Mucosa of gallbladder (tissue), 1 donor: ENCODE data around the gene DNAL1. TPM values are rescaled to one million over a fixed set of nuclear protein-coding genes. Genes with fewer than 3 reads are reported as not detected.

Source experiments
- DNase-seq: peaks from one replicate; pipeline ENCODE4 v3.0.0-alpha.2; 2020; ENCODE audit warnings: low spot score
- total RNA-seq: library from RNA; stranded (reverse); gene quantifications from one replicate; pipeline ENCODE4 v1.2.1, GENCODE V29; 2021
- donor health status: DM: no; HTN: no; CAD: no.

Gene DNAL1
- total RNA-seq, 1 donor from 2014 or later: 14.3 TPM

DNA sequence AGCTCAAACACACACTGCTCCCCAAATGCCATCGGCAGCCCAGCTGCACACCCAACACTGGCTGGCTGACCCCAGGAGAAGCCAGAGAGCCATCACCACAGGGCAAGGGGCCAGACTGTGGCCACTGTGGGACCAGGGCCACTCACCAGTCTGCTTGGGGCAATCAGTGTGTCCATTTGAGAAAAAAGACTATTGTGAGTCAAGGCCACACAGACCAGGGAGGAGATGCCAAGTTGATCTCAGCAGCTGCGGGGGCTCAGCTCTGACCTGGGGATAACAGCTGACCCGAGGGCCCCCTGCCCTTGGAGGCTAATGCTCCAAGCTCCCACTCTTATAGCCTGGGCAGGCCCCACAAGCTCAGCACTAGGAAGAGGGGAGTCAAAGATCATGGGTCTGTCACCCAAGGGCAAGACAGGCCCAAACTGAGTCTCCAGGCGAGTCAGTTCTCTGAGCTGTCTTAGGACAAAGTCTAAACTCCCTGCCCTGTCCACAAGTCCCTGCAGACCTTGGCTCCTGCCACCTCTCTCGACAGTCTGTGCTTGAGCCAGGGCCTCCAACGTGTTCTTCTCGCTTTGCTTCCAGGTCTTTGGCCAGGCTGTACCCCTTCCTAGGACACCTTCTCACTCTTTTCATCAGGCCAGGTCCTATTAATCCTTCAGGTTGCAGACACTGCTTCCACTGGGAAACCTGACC is 99.5 kb downstream of the DNAL1 start:
- DNase-seq: no peak

DNA sequence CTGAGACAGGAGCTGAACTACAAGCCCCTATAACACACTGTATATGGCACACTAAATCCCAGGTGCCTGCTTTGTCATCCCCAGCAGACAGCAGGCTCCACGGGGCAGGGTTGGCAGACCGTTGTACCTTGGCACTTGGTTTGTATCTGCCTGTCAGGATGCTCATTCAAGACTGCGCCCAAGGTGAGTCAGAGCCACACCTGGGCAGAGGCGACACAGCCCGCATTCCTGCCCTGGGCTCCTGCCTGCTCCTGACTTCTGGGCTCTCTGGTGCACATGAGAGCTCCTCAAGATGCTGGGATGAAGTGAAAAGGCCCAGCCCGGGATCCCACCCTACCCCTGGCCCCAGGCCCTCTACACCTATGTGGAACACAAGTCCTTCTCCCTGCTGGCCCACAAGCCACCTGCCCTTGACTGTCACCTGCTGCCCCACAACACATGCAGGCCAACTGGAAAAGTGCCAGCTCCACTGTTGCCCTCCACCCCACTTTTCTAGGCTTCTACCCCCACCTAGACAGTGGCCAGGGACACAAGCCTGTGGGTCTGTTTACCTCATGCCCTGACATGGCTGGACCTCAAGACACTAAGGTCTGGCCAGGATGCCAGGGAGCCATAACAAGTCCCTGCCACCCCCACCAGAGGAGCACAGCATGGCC is 100.2 kb downstream of the DNAL1 start:
- DNase-seq: peak; percentile 84

DNA sequence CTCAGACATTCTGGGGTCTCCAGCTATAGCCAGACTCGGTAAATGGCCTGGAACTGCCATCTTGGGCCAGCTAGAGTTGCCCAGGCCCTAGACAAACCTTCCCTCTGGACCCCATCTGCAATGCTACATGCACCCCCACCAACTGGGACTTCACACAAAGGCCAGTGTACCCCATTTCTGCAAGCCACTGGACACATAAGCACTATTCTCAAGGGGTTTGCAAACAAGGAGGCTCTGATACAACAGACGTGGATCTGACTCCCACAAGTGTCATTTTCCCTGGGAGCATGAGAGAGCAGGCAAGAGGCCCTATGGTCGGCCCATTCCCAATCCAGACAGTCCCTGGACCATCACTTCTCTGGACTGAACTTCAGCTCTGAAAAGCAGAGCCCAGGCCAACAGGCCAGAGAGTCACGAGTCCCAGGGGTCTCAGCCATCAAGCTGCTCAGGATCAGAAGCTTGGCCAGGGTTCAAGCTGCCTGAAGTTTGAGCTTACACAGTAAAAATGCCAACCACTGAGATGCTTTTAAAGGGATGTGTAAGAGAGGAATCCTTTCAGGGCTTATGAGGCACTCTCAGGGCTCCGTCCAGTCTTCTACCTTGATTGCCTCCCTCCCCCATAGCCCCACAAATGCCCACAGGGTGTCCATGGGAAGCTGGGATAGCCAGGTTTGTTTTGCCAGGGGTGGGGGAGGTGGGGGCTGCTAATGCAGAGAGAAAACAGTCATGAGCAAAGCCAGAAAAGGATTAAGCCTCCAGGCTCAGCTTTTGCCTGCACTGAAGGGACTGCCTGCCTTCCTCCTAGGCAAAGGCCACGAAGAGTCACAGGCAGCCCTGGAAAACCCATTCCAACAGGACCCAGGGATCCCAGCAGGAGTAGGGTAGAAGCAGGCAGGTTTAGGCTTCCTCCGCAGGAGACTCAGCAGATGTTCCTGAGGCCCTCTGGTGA is 101.1 kb downstream of the DNAL1 start:
- no peak for DNase-seq

DNA sequence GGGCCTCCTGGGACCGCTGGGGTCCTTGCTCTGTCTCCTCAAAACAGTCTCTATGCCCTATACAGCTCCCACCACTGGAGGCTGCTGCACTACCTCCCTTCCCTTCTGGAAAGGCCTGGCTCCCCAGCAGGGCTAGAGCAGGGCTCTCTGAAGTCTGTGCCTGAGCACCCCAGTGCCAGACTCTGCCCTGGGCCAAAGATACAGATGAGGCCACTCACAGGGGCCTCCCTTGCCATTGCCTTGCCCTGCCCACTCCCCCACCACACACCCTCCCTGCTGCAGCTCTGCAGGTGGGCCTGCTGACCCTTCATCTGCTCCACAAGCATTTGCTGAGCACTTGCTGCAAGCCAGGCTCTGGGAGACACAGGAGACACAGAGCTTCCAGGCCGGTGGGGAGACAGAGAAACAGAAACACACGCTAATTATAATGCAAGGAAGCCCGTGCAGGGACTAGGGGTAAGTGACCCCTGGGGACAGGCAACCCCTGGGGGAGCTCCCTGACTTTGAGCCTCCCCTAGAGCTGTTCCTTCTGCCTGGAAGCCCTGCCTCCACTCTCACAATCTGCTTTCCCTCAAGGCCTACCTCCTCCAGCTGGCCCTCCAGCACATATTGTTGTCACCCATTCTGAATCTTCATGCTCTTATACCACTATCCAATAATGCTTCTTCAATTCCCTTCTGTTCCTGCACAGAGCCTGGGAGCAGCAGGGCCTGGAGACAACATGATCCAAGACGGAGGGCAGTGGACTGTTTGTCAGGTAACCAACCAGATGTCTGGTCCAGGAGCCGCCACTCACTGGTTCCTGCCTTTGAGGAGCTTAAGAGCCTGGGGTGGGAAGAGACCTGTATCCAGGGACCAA is 102.0 kb downstream of the DNAL1 start:
- no peak for DNase-seq

DNA sequence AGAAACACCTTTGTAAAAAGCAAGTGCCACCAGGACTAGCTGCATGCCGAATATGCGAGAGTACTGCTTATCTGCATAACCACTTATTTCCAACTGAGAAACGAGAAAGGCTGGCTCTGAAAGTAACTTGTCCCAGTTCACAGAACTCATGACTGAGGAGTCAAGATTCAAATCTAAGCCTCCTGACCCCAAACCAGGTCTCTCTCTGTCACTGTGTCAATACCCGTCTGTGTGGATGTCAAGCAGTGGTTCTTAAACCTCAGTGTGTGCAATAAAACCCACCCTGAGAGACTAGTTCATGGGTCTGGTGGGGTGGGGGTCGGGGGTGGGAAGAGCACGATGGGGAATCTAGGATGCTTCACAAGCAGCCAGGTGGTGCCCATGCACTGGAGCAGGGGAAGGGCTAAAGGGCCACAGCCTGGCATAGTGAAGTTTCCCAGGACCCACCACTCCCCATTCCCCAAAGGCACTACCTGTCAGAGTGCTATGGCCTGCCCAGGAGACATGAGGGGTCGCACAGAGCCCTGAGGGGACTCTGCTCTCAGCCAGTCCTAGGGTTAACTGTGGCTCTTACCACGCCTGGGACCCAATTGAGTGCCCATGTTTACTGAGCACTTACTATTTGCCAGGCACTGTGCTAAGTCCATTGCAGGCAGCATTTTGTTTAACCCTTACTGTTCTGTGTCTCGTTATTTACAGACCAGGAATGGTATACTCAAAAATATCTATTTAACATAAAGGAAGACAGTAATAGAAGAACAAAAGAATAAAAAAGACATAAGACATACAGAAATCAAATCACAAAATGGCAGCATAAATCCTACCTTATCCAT is 102.8 kb downstream of the DNAL1 start:
- no peak for DNase-seq

DNA sequence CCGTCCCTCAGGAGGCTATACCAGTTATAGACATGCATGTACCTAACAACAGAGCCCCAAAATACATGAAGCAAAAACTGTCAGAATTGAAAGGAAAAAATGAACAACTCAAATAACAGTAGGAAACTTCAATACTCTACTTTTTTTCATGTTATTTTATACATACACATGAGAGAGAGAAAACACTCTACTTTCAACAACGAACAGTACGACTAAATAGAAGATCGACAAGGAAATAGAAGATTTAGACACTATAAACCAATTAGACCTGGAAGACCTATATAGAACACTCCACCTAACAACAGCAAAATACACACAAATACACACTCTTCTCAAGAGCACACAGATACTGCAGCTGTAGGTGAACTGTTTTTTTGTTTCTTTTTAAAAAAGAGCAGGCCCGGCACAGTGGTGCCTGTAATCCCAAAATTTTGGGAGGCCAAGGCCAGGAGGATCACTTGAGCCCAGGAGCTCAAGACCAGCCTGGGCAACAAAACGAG is 104.1 kb downstream of the DNAL1 start:
- no peak for DNase-seq

DNA sequence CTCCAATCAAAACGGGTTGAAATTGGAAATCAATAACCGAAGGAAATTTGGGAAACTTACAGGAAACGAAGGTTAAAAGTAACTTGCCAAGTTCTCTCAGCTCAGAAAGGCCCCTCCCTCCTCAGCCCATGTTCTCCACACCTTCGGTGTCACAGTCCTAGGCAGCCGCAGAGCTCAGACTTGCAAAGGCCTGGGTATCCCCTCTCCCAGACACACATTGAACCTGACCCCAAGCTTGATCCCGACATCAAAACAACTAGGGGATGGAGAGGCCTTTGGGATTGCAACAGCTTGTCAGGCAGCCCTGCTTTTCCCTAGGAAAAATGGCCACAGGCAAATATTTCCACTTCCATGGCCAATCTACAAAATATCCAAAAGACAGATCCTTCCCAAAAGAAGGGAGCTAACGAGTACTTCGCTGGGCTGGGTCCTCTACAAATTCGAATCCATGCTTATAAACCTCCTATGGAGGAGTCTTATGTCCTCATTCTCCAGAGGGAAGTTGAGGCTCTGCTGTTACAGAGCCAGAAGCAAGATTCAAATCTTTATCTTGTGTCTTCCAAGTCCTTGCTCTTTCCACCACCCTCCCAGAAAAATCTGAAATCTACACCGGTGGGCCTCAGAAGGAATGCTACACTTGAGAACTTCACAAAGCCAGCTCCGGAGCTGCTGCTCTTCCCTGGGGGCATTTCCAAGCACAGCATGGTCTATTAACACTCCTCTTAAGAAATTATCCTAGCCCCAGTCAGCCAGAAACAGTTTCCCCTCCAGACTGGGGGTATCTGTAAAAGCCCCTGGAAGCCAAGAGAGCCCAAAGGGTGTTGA is 105.1 kb downstream of the DNAL1 start:
- no peak for DNase-seq

DNA sequence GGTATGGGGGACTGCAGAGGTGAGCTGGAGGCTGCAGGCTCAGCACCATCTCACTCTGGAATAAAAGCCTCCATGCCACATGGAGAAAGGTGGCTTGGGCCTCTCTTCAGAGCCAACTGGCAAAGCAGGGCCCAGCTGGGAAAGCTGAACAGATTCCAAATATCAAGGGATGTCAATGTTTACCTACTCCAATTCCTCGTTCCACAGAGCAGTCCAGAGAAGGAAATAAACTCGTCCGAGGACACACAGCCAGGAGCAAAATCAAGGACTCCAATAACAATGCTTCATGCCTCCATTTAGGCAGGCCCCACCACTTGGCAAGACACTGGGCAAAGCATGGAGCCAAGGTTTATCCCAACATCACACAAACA is 105.7 kb downstream of the DNAL1 start:
- DNase-seq: no peak

DNA sequence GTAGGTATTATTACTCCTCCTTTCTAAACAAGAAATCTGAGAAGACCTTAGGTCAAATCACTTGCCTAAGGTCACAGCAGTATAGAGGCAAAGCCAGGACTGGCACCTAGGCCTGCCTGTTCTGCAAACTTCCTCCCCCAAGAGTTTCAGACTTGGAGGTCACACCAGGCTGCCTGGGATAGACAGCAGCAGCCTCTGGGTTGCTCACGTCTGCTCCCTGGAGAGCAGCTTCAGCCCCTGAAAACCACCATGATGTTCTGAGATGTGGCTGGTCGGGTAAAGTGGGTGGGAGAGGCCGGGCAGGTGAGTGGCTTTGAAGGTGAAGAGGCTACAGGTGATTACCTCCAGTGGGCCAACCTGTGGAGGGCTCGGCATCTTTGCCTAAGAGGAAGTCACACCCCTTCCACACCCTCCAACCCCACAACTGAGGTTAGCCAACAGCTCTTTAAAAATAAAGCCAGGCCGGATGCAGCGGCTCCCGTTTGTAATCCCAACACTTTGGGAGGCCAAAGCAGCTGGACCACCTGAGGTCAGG is 106.4 kb downstream of the DNAL1 start:
- DNase-seq: no peak

DNA sequence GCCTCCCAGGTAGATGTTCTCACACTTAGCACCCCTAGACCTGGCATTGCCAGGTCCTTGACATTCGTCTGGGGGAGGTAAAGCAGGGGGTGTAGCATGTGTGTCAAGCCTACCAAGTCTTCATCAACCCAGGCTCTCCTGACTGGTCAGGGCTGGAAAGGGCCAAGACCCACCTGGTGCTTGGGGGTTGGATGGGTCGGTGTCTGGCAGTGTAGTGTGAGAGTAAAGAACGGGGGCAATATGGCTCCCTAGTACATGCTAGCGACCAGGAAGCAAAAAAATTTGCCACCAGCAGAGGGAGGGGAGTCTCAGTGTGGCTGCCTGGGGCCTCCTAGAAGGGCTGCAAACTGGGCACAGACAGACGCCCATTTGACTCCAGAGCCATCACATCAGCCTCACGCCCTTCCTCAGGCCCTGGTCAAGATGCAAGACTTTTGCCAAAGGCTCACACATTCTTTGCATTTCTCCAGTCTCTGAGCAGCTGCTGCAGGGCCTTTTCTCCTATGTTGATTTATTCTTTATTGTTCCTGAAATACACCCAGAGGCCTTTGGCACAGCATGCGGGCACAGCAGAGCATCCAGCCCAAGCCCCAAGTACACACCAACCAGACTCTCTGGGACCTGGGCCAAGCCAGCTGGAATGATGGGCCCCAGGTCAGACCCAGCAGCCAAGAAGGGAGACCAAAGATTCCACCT is 107.7 kb downstream of the DNAL1 start:
- DNase-seq: peak; percentile 81

Other genes with a start within 250 kb of the DNAL1 start
- 117 TPM for gene NUMB, start 186.4 kb upstream of the DNAL1 start, total RNA-seq
- 15.3 TPM for gene RIOX1, start 154.1 kb upstream of the DNAL1 start, total RNA-seq
- gene ACOT1, start 107.8 kb upstream of the DNAL1 start, total RNA-seq: 19.3 TPM
- gene HEATR4, start 86.0 kb upstream of the DNAL1 start, total RNA-seq: 0.66 TPM
- 41.4 TPM for gene ACOT2, start 75.8 kb upstream of the DNAL1 start, total RNA-seq
- gene ACOT4, start 53.1 kb upstream of the DNAL1 start, total RNA-seq: 2.6 TPM
- gene ACOT6, start 32.5 kb upstream of the DNAL1 start, total RNA-seq: not detected
- gene PNMA1, start 69.4 kb downstream of the DNAL1 start, total RNA-seq: 79.5 TPM
- 13.4 TPM for gene PTGR2, start 206.8 kb downstream of the DNAL1 start, total RNA-seq
- gene ZNF410, start 241.9 kb downstream of the DNAL1 start, total RNA-seq: 39.1 TPM